ENCODE results near the gene RELA. TPM values are rescaled to one million over a fixed set of nuclear protein-coding genes. Genes with fewer than 3 reads are reported as not detected.
"Not testable (repeated sequence)": the region's sequence is repeated elsewhere in the genome, so short reads cannot be mapped to it uniquely, and the experiment has no call there.

The RELA gene
- polyA plus RNA-seq, 6 donors from 2014 or later: 36.3 to 72.2 (median 48.6) TPM

DNA sequence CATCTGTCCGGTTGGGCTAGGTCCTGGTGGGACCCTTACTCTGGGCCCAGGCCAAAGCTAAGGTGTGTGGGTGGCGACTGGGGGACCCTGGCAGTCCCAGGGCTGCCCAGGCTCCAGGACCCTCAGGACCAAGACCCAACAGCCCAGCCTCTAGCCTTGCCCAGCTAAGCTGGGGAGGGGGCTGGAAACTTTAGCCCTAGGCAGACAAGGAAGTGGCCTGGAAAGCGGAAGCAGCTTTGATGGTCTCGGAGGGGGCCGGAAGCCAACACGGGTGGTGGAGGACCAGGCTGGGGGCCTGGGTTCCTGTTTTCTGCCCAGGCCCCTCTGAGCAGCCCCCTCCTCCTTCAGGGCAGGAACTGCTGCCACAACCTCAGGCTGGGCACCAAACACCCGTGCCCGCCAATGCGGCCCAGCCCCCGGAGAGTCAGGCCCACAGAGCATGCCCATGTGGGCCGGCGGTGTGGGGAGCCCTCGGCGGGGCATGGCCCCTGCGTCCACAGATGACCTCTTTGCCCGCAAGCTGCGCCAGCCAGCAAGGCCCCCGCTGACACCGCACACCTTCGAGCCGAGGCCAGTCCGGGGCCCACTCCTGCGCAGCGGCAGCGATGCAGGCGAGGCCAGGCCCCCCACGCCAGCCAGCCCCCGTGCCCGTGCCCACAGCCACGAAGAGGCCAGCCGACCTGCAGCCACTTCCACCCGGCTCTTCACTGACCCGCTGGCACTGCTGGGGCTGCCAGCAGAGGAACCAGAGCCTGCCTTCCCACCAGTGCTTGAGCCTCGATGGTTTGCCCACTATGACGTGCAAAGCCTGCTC, 22.0 kb downstream of the RELA start:
- H3K27ac Mint-ChIP-seq: peak overlapping the region; percentile 99 to 100 (median 100)
- ATAC-seq (ENCODE audit: low read depth in 2 of 2): peak; percentile 38 to 40

GRCh38 chr11:65639623-65640482, 22.9 kb downstream of the RELA start:
- Mint-ChIP-seq H3K36me3 (peaks cover 0 to 18% of the 10 kb centered on the region in 2 donors), H3K4me1 (peaks cover 51 to 64% (median 60%) of the 10 kb centered on the region in 3 donors)

More for the DNA sequence above, 22.0 kb downstream of the RELA start:
- no peaks in the 10 kb centered on the region for H3K9me3 Mint-ChIP-seq
- peak; percentile 90 for DNase-seq
- peaks cover 0 to 18% of the 10 kb centered on the region in 2 donors for H3K36me3 Mint-ChIP-seq
- peaks cover 56 to 69% (median 63%) of the 10 kb centered on the region in 3 donors for H3K4me1 Mint-ChIP-seq
- H3K4me3 Mint-ChIP-seq: peak overlapping the region; percentile 93 to 99 (median 98)
- H3K27me3 Mint-ChIP-seq: no peaks in the 10 kb centered on the region

GRCh38 chr11:65639228-65639597, 23.5 kb downstream of the RELA start:
- peaks cover 45 to 60% (median 54%) of the 10 kb centered on the region in 3 donors for H3K4me1 Mint-ChIP-seq
- not testable (repeated sequence) for H3K9me3 Mint-ChIP-seq; H3K27me3 Mint-ChIP-seq; ATAC-seq (ENCODE audit: low read depth in 2 of 2); DNase-seq
- peak overlapping the region; percentile 93 to 99 (median 98) for H3K4me3 Mint-ChIP-seq
- H3K36me3 Mint-ChIP-seq: peaks cover 0 to 12% of the 10 kb centered on the region in 2 donors
- H3K27ac Mint-ChIP-seq: peak overlapping the region; percentile 99 to 100 (median 100)

More at GRCh38 chr11:65639623-65640482, 22.9 kb downstream of the RELA start:
- Mint-ChIP-seq H3K4me3 (peak overlapping the region; percentile 93 to 99 (median 98)), H3K27ac (peak overlapping the region; percentile 99 to 100 (median 100)), H3K27me3 (no peaks in the 10 kb centered on the region), H3K9me3 (no peaks in the 10 kb centered on the region)
- peak; percentile 98 for DNase-seq
- ATAC-seq (ENCODE audit: low read depth in 2 of 2): peak; percentile 73 to 75

- H3K36me3 Mint-ChIP-seq: no peaks in the 10 kb centered on the region
- peak; percentile 82 for DNase-seq
- H3K27ac Mint-ChIP-seq: peak within 1 kb of the TSS; percentile 99 to 100 (median 100)
- peaks cover 39 to 56% (median 46%) of the 10 kb centered on the region in 3 donors for H3K4me1 Mint-ChIP-seq
- no peaks in the 10 kb centered on the region for H3K9me3 Mint-ChIP-seq
- peak within 1 kb of the TSS; percentile 93 to 99 (median 98) for H3K4me3 Mint-ChIP-seq
- no peaks in the 10 kb centered on the region for H3K27me3 Mint-ChIP-seq
- ATAC-seq (ENCODE audit: low read depth in 2 of 2): peak; percentile 15 to 27
Observed at GRCh38 chr11:65637794-65638419, 24.8 kb downstream of the RELA start, which contains the start of gene SIPA1. Gene SIPA1, plus strand, starts transcription at chr11:65638101. Its CDS starts 2,821 bp downstream, at chr11:65640922.

DNA sequence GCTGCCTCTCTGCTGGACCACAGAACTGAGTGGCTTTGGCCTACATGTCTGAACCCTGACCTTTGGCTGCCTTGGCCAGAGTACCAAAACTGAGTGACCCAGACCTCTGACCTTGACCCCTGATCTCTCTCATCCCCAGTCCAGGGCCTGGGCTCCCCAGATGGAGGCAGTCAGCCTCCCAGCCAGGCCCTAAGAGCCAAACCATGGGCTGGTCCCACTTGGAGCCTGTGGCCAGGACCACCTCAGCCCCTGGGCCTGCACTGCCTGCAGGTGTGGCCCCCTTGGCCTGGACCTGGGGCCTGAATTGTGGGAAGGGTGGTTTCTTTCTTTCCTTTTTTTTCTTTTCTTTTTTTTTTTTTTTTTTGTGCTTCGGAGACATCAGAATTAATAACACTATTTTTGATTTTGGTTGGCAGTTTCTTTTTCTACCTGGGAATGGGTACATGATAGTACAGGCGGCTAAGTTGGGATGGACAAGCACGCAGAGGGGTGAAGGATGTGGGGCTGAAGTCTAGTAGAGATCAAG, 25.6 kb downstream of the RELA start:
- Mint-ChIP-seq H3K4me1 (peaks cover 39 to 56% (median 46%) of the 10 kb centered on the region in 3 donors), H3K9me3 (no peaks in the 10 kb centered on the region), H3K4me3 (peak overlapping the region in 7 of 8 donors; percentile 93 to 99 (median 97)), H3K36me3 (no peaks in the 10 kb centered on the region), H3K27me3 (no peaks in the 10 kb centered on the region), H3K27ac (peak overlapping the region; percentile 33 to 100 (median 98))
- DNase-seq: no peak
- no peak for ATAC-seq (ENCODE audit: low read depth in 2 of 2)

- ATAC-seq (ENCODE audit: low read depth in 2 of 2): no peak
- no peak for DNase-seq
- Mint-ChIP-seq H3K36me3 (no peaks in the 10 kb centered on the region), H3K27me3 (no peaks in the 10 kb centered on the region), H3K27ac (peak overlapping the region in 4 of 6 donors; percentile 70 to 100 (median 88)), H3K9me3 (no peaks in the 10 kb centered on the region), H3K4me1 (peaks cover 36 to 49% (median 39%) of the 10 kb centered on the region in 3 donors), H3K4me3 (peak overlapping the region in 5 of 8 donors; percentile 65 to 97 (median 93))
Observed at GRCh38 chr11:65636108-65637031, 26.3 kb downstream of the RELA start.

- DNase-seq: no peak
- Mint-ChIP-seq H3K27ac (no peak overlapping the region), H3K9me3 (no peaks in the 10 kb centered on the region), H3K4me3 (no peak overlapping the region), H3K36me3 (no peaks in the 10 kb centered on the region), H3K27me3 (no peaks in the 10 kb centered on the region), H3K4me1 (peaks cover 27 to 40% (median 32%) of the 10 kb centered on the region in 3 donors)
- no peak for ATAC-seq (ENCODE audit: low read depth in 2 of 2)
Observed at GRCh38 chr11:65634905-65635731, 27.6 kb downstream of the RELA start.

DNA sequence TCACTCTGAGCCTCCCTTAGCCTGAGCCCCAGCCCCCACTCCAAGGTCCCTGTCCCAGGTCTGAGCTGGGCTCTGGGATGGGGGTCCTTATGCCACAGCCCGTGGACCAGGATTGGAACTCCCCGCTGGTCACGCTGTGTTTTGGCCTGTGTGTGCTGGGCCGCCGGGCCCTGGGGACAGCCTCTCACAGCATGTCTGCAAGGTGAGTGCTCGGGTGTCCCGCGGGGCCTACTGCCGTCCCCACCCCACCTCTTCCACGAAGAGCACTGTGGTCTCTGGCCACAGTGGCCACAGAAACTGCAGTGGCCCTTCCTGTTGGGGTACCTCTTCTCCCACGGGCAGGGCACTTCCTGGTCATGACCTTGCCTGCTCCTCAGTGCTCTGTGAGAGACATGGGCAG, 28.3 kb downstream of the RELA start:
- no peak for ATAC-seq (ENCODE audit: low read depth in 2 of 2)
- no peak for DNase-seq
- H3K27me3 Mint-ChIP-seq: no peaks in the 10 kb centered on the region
- H3K9me3 Mint-ChIP-seq: no peaks in the 10 kb centered on the region
- no peak overlapping the region for H3K27ac Mint-ChIP-seq
- peaks cover 21 to 33% (median 25%) of the 10 kb centered on the region in 3 donors for H3K4me1 Mint-ChIP-seq
- H3K4me3 Mint-ChIP-seq: no peak overlapping the region
- H3K36me3 Mint-ChIP-seq: no peaks in the 10 kb centered on the region

DNA sequence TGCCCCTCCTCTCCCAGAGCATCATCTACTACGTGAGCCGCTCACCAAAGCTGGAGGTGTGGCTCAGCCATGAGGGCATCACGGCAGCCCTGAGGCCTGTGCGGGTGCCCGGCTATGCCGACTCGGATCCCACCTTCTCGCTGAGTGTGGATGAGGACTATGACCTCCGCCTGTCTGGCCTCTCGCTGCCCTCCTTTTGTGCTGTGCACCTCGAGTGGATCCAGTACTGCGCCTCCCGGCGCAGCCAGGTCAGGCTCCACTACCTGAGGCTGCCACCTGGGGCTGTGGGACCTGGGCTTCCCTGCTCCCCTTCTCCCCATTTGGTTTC, 28.6 kb downstream of the RELA start:
- DNase-seq: no peak
- no peak overlapping the region for H3K4me3 Mint-ChIP-seq
- peaks cover 18 to 29% (median 22%) of the 10 kb centered on the region in 3 donors for H3K4me1 Mint-ChIP-seq
- H3K9me3 Mint-ChIP-seq: no peaks in the 10 kb centered on the region
- no peaks in the 10 kb centered on the region for H3K27me3 Mint-ChIP-seq
- no peaks in the 10 kb centered on the region for H3K36me3 Mint-ChIP-seq
- H3K27ac Mint-ChIP-seq: peak overlapping the region in 2 of 6 donors; percentile 59 to 86
- ATAC-seq (ENCODE audit: low read depth in 2 of 2): no peak

DNA sequence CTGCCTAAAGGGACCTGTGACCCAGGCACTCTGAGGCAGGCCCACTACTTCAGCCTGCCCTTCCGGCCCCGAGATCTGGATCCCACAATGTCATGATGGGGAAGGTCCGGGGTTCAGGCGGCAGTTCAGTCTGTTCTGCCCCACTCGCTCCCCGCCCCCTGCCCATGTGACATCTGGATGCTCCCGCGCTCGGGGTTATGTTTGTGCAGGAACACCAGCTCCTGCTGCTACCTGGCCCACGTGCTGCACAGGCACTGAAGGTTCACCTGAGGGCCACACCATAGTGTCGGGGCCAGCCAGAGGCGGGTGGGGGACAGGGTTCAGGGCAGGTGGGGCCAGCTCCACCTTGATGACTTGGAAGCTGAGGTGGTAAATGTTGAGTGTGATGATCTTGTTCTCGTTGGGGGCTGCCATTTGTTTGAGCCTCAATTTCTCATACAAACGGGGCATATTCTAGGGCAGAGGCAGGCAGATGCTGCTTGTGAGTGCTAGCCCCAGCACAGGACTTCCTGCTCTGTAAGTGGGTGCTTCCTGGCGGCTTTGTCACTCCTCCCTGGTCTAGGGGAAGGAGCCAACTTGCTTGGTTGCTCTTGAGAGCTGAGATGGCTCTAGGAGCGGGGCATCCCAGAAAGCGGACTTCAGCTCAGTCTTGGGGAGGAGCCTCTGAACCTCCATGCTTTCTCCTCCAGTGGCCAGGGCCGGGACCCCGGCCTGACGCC, 29.2 kb downstream of the RELA start:
- peaks cover 13 to 24% (median 17%) of the 10 kb centered on the region in 3 donors for H3K4me1 Mint-ChIP-seq
- H3K27me3 Mint-ChIP-seq: no peaks in the 10 kb centered on the region
- no peak overlapping the region for H3K4me3 Mint-ChIP-seq
- ATAC-seq (ENCODE audit: low read depth in 2 of 2) (no peak), DNase-seq (no peak)
- no peaks in the 10 kb centered on the region for H3K36me3 Mint-ChIP-seq
- peak overlapping the region in 4 of 6 donors; percentile 28 to 86 (median 66) for H3K27ac Mint-ChIP-seq
- H3K9me3 Mint-ChIP-seq: no peaks in the 10 kb centered on the region

DNA sequence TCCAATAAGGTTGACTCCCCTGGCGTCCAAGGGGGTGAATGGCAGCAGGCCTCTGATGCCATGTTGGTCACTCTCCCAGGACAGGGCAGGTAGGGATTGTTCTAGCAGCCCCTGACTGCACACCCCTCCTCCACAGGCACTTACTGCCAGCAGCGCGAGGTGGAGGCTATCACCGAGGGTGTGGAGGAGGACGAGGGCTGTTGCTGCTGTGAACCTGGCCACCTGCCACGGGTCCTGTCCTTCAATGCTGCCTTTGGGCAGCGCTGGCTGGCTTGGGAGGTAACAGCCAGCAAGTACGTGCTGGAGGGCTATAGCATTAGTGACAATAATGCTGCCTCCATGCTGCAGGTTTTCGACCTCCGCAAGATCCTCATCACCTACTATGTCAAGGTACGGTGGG, 32.5 kb downstream of the RELA start:
- no peak for ATAC-seq (ENCODE audit: low read depth in 2 of 2)
- Mint-ChIP-seq H3K9me3 (no peaks in the 10 kb centered on the region), H3K27me3 (no peaks in the 10 kb centered on the region), H3K4me3 (no peak overlapping the region), H3K4me1 (peaks cover 15 to 19% (median 16%) of the 10 kb centered on the region in 3 donors), H3K36me3 (no peaks in the 10 kb centered on the region), H3K27ac (no peak overlapping the region)
- no peak for DNase-seq

All from naive B cell (primary cell).